Fibroblast of lung (primary cell): ENCODE measurements around the gene BTBD17. TPM values are rescaled to one million over a fixed set of nuclear protein-coding genes. Genes with fewer than 3 reads are reported as not detected.

Experiments used
- DNase-seq, 2 donors: peaks; one replicate each; pipeline versions ENCODE4 v3.0.0 to v3.0.0-alpha.2; 2010; ENCODE audit warnings: low read depth in 2 of 2
- H2AFZ ChIP-seq: 2 replicates; pipeline ENCODE4 v1.5.1; 2012; ENCODE audit warnings: low read length, control low read depth, inconsistent platforms
- H3K27ac ChIP-seq: 2 replicates; pipeline ENCODE4 v1.5.1; 2011; ENCODE audit warnings: low read length, control low read depth; ENCODE audit not compliant: insufficient read depth
- H3K27me3 ChIP-seq: 2 replicates; pipeline ENCODE4 v1.5.1; 2011; ENCODE audit warnings: mild to moderate bottlenecking, low read length; ENCODE audit not compliant: control insufficient read depth, insufficient read depth
- H3K36me3 ChIP-seq: 2 replicates; pipeline ENCODE4 v1.5.1; 2011; ENCODE audit warnings: low read length; ENCODE audit not compliant: control insufficient read depth, insufficient read depth
- H3K4me1 ChIP-seq: 2 replicates; pipeline ENCODE4 v1.5.1; 2011; ENCODE audit warnings: low read length; ENCODE audit not compliant: control insufficient read depth, insufficient read depth; ENCODE audit errors: extremely low read depth
- H3K4me2 ChIP-seq: 2 replicates; pipeline ENCODE4 v1.5.1; 2011; ENCODE audit warnings: low read length, control low read depth; ENCODE audit not compliant: insufficient read depth; ENCODE audit errors: extremely low read depth
- H3K4me3 ChIP-seq, 4 experiments: fragments of 200-600 bp in 1 of 4; sonication (generic) in 1 of 4; replicated peaks in 1 of 4; 2 replicates each; pipeline ENCODE4 v1.5.1; 2011 to 2016; ENCODE audit warnings: low read length in 4 of 4, low read depth in 3 of 4, mild to moderate bottlenecking in 3 of 4, control low read depth in 2 of 4, inconsistent platforms in 1 of 4, mixed read lengths in 1 of 4; ENCODE audit not compliant: insufficient read depth in 1 of 4; ENCODE audit errors: control extremely low read depth in 1 of 4
- H3K79me2 ChIP-seq: 2 replicates; pipeline ENCODE4 v1.5.1; 2012; ENCODE audit warnings: mild to moderate bottlenecking, low read length, inconsistent platforms; ENCODE audit not compliant: control insufficient read depth, insufficient read depth
- H3K9ac ChIP-seq: 2 replicates; pipeline ENCODE4 v1.5.1; 2011; ENCODE audit warnings: mild to moderate bottlenecking, low read length, control low read depth; ENCODE audit not compliant: insufficient read depth
- H3K9me3 ChIP-seq: 2 replicates; pipeline ENCODE4 v1.5.1; 2012; ENCODE audit warnings: low read depth, low read length; ENCODE audit not compliant: control insufficient read depth, insufficient read depth
- H4K20me1 ChIP-seq: 2 replicates; pipeline ENCODE4 v1.5.1; 2011; ENCODE audit warnings: low read length; ENCODE audit not compliant: control insufficient read depth, insufficient read depth; ENCODE audit errors: extremely low read depth
- CTCF ChIP-seq, 2 donors: IDR thresholded peaks in 1 of 2; conservative IDR thresholded peaks in 1 of 2; 1 replicate in 1 of 2; 2 replicates in 1 of 2; pipeline ENCODE4 v1.5.1; 2011 to 2012; ENCODE audit warnings: low read length in 2 of 2, control low read depth in 1 of 2, inconsistent platforms in 1 of 2, low read depth in 1 of 2, mild to moderate bottlenecking in 1 of 2
- polyA plus RNA-seq, 2 donors: library from polyadenylated mRNA; depleted of rRNA in 1 of 2; stranded (reverse) in 1 of 2; unstranded in 1 of 2; fragments of >200 nt; gene quantifications; 2 replicates each; pipeline ENCODE4 v1.2.1, GENCODE V29; 2011 to 2012; ENCODE audit warnings: missing spikeins in 1 of 2
- total RNA-seq: library from RNA; depleted of rRNA; stranded (reverse); fragments of >200 nt; gene quantifications from 2 replicates; pipeline ENCODE4 v1.2.1, GENCODE V29; 2014

BTBD17 gene
- total and polyA plus RNA-seq, 2 donors (not counting 1 experiment from before 2014, with no cell fraction given): under 0.01 TPM; not detected in 1

GRCh38 chr17:74307984-74308773 lies 53.5 kb downstream of the BTBD17 start:
- Histone ChIP-seq H3K79me2 (no peaks in the 10 kb centered on the region), H3K27me3 (no peaks in the 10 kb centered on the region), H3K27ac (no peak overlapping the region), H2AFZ (no peak overlapping the region), H3K4me3 (no peak overlapping the region), H3K9me3 (no peaks in the 10 kb centered on the region), H3K4me1 (no peaks in the 10 kb centered on the region), H3K36me3 (no peaks in the 10 kb centered on the region), H4K20me1 (no peaks in the 10 kb centered on the region), H3K4me2 (no peak overlapping the region), H3K9ac (no peak overlapping the region)
- no peak for TF ChIP-seq CTCF (conservative IDR thresholded peaks at IDR 0.05 in 1 of 2, IDR thresholded peaks at IDR 0.05 in 1 of 2; ENCODE audit: low read depth in 1 of 2, low read length in 2 of 2)
- DNase-seq: peak in 1 of 2 donors; percentile 21

Other genes with a start within 250 kb of the BTBD17 start
- gene RPL38, start 158.2 kb downstream of the BTBD17 start, total RNA-seq: 3,018 and 3,857 TPM in 2 replicates
- gene RPL38, start 158.2 kb downstream of the BTBD17 start, polyA plus RNA-seq: 1,185 and 1,255 TPM in 2 replicates
- gene TTYH2, start 148.3 kb downstream of the BTBD17 start, total RNA-seq: 0.77 and 0.99 TPM in 2 replicates
- 0.75 and 1.2 TPM in 2 replicates for gene TTYH2, start 148.3 kb downstream of the BTBD17 start, polyA plus RNA-seq
- gene DNAI2, start 87.6 kb downstream of the BTBD17 start, total RNA-seq: not detected in 2 replicates
- gene DNAI2, start 87.6 kb downstream of the BTBD17 start, polyA plus RNA-seq: not detected in 2 replicates
- gene KIF19, start 35.6 kb downstream of the BTBD17 start, total RNA-seq: under 0.01 TPM in 1 of 2 replicates, not detected in the other
- gene KIF19, start 35.6 kb downstream of the BTBD17 start, polyA plus RNA-seq: not detected in 2 replicates
- gene GPR142, start 5.6 kb upstream of the BTBD17 start, total RNA-seq: not detected in 2 replicates
- gene GPR142, start 5.6 kb upstream of the BTBD17 start, polyA plus RNA-seq: not detected in 2 replicates
- gene GPRC5C, start 70.2 kb upstream of the BTBD17 start, total RNA-seq: 1.5 and 14.6 TPM in 2 replicates
- 0.11 and 0.50 TPM in 2 replicates for gene GPRC5C, start 70.2 kb upstream of the BTBD17 start, polyA plus RNA-seq
- not detected in 2 replicates for gene CD300A, start 104.8 kb upstream of the BTBD17 start, total RNA-seq
- not detected in 2 replicates for gene CD300A, start 104.8 kb upstream of the BTBD17 start, polyA plus RNA-seq
- gene CD300LB, start 169.6 kb upstream of the BTBD17 start, total RNA-seq: not detected in 2 replicates
- gene CD300LB, start 169.6 kb upstream of the BTBD17 start, polyA plus RNA-seq: not detected in 2 replicates
- not detected in 2 replicates for gene CD300C, start 184.2 kb upstream of the BTBD17 start, total RNA-seq
- gene CD300C, start 184.2 kb upstream of the BTBD17 start, polyA plus RNA-seq: not detected in 2 replicates
- gene CD300H, start 205.6 kb upstream of the BTBD17 start, total RNA-seq: not detected in 2 replicates
- gene CD300H, start 205.6 kb upstream of the BTBD17 start, polyA plus RNA-seq: not detected in 2 replicates
- gene CD300LD, start 230.4 kb upstream of the BTBD17 start, total RNA-seq: not detected in 2 replicates
- gene CD300LD, start 230.4 kb upstream of the BTBD17 start, polyA plus RNA-seq: not detected in 2 replicates